WTC11 (cell line): ENCODE data around the gene NKAIN4. TPM values are rescaled to one million over a fixed set of nuclear protein-coding genes. Genes with fewer than 3 reads are reported as not detected.

Source experiments
- ATAC-seq: fragments of 200-7000 bp; cut with Tn5 transposase; 2 replicates; pipeline ENCODE4 v1.10.0; 2021; ENCODE audit warnings: mild to moderate bottlenecking, moderate library complexity
- CTCF ChIA-PET: fragments of 300-600 bp; sonication (Branson Sonifier 250); formaldehyde crosslinking; loops from one replicate; lab custom pipeline; 2021; ENCODE audit warnings: antibody characterized with exemption; lab: Charles Lee
- POLR2A ChIA-PET: fragments of 350-600 bp; sonication (Branson Sonifier 250); formaldehyde crosslinking; loops from one replicate; lab custom pipeline; 2021; ENCODE audit warnings: antibody characterized with exemption; lab: Charles Lee
- DNase-seq: peaks from one replicate; pipeline ENCODE4 v3.0.0; 2021; ENCODE audit warnings: low spot score
- H3K27ac Mint-ChIP-seq: 2 replicates; pipeline ENCODE4 v1.8.0; 2021; ENCODE audit warnings: mixed read lengths
- H3K27me3 Mint-ChIP-seq: 2 replicates; pipeline ENCODE4 v1.8.0; 2021; ENCODE audit warnings: low read depth, mild to moderate bottlenecking, moderate library complexity, mixed read lengths
- H3K36me3 Mint-ChIP-seq: 2 replicates; pipeline ENCODE4 v1.8.0; 2021; ENCODE audit warnings: mixed read lengths
- H3K4me1 Mint-ChIP-seq: 2 replicates; pipeline ENCODE4 v1.8.0; 2022; ENCODE audit warnings: mixed read lengths
- H3K4me3 Mint-ChIP-seq: 2 replicates; pipeline ENCODE4 v1.8.0; 2021; ENCODE audit warnings: mild to moderate bottlenecking, moderate library complexity, mixed read lengths
- H3K9me3 Mint-ChIP-seq: 2 replicates; pipeline ENCODE4 v1.8.0; 2021; ENCODE audit warnings: mixed read lengths
- ELF4 ChIP-seq: sonication (generic); formaldehyde crosslinking; IDR thresholded peaks from 2 replicates; pipeline ENCODE4 v1.8.1; 2022; ENCODE audit warnings: low read depth, mild to moderate bottlenecking, moderate library complexity, missing genetic modification reagents
- FOXP1 ChIP-seq: sonication (generic); formaldehyde crosslinking; IDR thresholded peaks from 2 replicates; pipeline ENCODE4 v1.8.0; 2022; ENCODE audit warnings: missing genetic modification reagents, mild to moderate bottlenecking, moderate library complexity, borderline replicate concordance
- GABPB1 ChIP-seq: sonication (generic); formaldehyde crosslinking; IDR thresholded peaks from 2 replicates; pipeline ENCODE4 v1.8.1; 2023; ENCODE audit warnings: mild to moderate bottlenecking, missing genetic modification reagents
- GTF2I ChIP-seq: fragments of 250-450 bp; sonication (Bioruptor Pico); conservative IDR thresholded peaks from 2 replicates; pipeline ENCODE4 v1.4.0; 2021; ENCODE audit warnings: mild to moderate bottlenecking
- MLX ChIP-seq: sonication (generic); formaldehyde crosslinking; IDR thresholded peaks from 2 replicates; pipeline ENCODE4 v1.8.1; 2023; ENCODE audit warnings: mild to moderate bottlenecking, missing genetic modification reagents, moderate library complexity
- MXD4 ChIP-seq: fragments of 250-450 bp; sonication (Bioruptor Pico); IDR thresholded peaks from 2 replicates; pipeline ENCODE4 v1.8.0; 2021; ENCODE audit warnings: mild to moderate bottlenecking, moderate library complexity, borderline replicate concordance
- NFE2L1 ChIP-seq: sonication (generic); formaldehyde crosslinking; IDR thresholded peaks from 2 replicates; pipeline ENCODE4 v1.8.1; 2023; ENCODE audit warnings: missing genetic modification reagents
- NR2C2 ChIP-seq: sonication (generic); formaldehyde crosslinking; IDR thresholded peaks from 2 replicates; pipeline ENCODE4 v1.8.0; 2022; ENCODE audit warnings: mild to moderate bottlenecking, missing genetic modification reagents
- SP1 ChIP-seq: sonication (generic); formaldehyde crosslinking; conservative IDR thresholded peaks from 2 replicates; pipeline ENCODE4 v1.8.1; 2022; ENCODE audit warnings: missing genetic modification reagents
- STAT6 ChIP-seq: sonication (generic); formaldehyde crosslinking; conservative IDR thresholded peaks from 2 replicates; pipeline ENCODE4 v1.8.1; 2023; ENCODE audit warnings: mild to moderate bottlenecking, low read depth, missing genetic modification reagents, moderate library complexity
- TEAD4 ChIP-seq: sonication (generic); formaldehyde crosslinking; IDR thresholded peaks from 2 replicates; pipeline ENCODE4 v1.8.0; 2022; ENCODE audit warnings: mild to moderate bottlenecking, missing genetic modification reagents
- TP53 ChIP-seq: sonication (generic); formaldehyde crosslinking; IDR thresholded peaks from 2 replicates; pipeline ENCODE4 v1.8.1; 2023; ENCODE audit warnings: mild to moderate bottlenecking, missing genetic modification reagents
- ZBTB21 ChIP-seq: sonication (generic); formaldehyde crosslinking; IDR thresholded peaks from 2 replicates; pipeline ENCODE4 v1.8.1; 2023; ENCODE audit warnings: mild to moderate bottlenecking, missing genetic modification reagents, borderline replicate concordance
- ZNF232 ChIP-seq: sonication (generic); formaldehyde crosslinking; IDR thresholded peaks from 2 replicates; pipeline ENCODE4 v1.8.0; 2022; ENCODE audit warnings: mild to moderate bottlenecking, missing genetic modification reagents
- ZNF423 ChIP-seq: fragments of 250-450 bp; sonication (Bioruptor Pico); IDR thresholded peaks from 2 replicates; pipeline ENCODE4 v2.1.2; 2022; ENCODE audit warnings: mild to moderate bottlenecking, moderate library complexity
- ZNF671 ChIP-seq: fragments of 250-450 bp; sonication (Bioruptor Pico); IDR thresholded peaks from 2 replicates; pipeline ENCODE4 v1.8.0; 2021; ENCODE audit warnings: mild to moderate bottlenecking
- total RNA-seq: library from RNA; stranded (reverse); gene quantifications from 3 replicates; pipeline ENCODE4 v1.2.3, GENCODE V29; 2021
- TF ChIP-seq, protein P1 (sequence below): fragments of 250-450 bp; sonication (Bioruptor Pico); IDR thresholded peaks from 2 replicates; pipeline ENCODE4 v1.9.0; 2021; ENCODE audit warnings: mild to moderate bottlenecking
- TF ChIP-seq, protein P2 (sequence below): fragments of 250-450 bp; sonication (Bioruptor Pico); IDR thresholded peaks from 2 replicates; pipeline ENCODE4 v1.9.0; 2021; ENCODE audit warnings: mild to moderate bottlenecking
- TF ChIP-seq, protein P3 (sequence below): sonication (generic); formaldehyde crosslinking; IDR thresholded peaks from 2 replicates; pipeline ENCODE4 v1.8.1; 2023; ENCODE audit warnings: mild to moderate bottlenecking, moderate library complexity, missing genetic modification reagents
- TF ChIP-seq, protein P4 (sequence below): sonication (generic); formaldehyde crosslinking; IDR thresholded peaks from 2 replicates; pipeline ENCODE4 v1.8.1; 2023; ENCODE audit warnings: mild to moderate bottlenecking, missing genetic modification reagents, moderate library complexity
- TF ChIP-seq, protein P5 (sequence below): sonication (generic); formaldehyde crosslinking; IDR thresholded peaks from 2 replicates; pipeline ENCODE4 v1.8.1; 2022; ENCODE audit warnings: mild to moderate bottlenecking, moderate library complexity, missing genetic modification reagents
- TF ChIP-seq, protein P6 (sequence below): fragments of 250-450 bp; sonication (Bioruptor Pico); IDR thresholded peaks from 2 replicates; pipeline ENCODE4 v2.1.2; 2022; ENCODE audit warnings: mild to moderate bottlenecking, moderate library complexity

Gene NKAIN4
- total RNA-seq, 1 experiment from 2014 or later, result 7.2 TPM

DNA sequence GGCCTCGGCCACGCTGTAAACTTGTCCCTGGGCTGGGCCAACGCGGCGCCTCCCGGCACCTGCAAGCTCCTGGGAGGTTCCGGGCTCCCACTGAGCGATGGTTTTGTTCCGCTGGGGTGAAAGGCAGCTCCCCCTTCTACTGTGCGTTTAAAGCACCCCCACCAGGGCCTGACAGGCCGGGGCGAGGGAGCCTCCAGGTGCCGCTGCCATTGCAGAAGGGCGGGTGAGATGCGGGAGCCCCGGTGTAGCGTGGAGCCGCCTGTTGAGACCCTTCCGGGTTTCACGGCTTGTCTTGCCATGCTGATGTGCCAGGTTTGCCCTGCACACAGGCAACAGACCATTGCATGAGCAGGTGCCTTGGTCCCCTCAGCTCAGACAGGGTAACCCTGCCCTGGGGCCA is 41.6 kb upstream of the NKAIN4 start:
- TF ChIP-seq ZBTB21, result no peak
- peak; percentile 20; the same call in 1 of the 2 replicates for TF ChIP-seq ZNF423
- TF ChIP-seq SP1, result no peak
- TF ChIP-seq, protein P1, sequence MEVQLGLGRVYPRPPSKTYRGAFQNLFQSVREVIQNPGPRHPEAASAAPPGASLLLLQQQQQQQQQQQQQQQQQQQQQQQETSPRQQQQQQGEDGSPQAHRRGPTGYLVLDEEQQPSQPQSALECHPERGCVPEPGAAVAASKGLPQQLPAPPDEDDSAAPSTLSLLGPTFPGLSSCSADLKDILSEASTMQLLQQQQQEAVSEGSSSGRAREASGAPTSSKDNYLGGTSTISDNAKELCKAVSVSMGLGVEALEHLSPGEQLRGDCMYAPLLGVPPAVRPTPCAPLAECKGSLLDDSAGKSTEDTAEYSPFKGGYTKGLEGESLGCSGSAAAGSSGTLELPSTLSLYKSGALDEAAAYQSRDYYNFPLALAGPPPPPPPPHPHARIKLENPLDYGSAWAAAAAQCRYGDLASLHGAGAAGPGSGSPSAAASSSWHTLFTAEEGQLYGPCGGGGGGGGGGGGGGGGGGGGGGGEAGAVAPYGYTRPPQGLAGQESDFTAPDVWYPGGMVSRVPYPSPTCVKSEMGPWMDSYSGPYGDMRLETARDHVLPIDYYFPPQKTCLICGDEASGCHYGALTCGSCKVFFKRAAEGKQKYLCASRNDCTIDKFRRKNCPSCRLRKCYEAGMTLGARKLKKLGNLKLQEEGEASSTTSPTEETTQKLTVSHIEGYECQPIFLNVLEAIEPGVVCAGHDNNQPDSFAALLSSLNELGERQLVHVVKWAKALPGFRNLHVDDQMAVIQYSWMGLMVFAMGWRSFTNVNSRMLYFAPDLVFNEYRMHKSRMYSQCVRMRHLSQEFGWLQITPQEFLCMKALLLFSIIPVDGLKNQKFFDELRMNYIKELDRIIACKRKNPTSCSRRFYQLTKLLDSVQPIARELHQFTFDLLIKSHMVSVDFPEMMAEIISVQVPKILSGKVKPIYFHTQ, result no peak
- no peak for TF ChIP-seq FOXP1
- no peak for TF ChIP-seq GABPB1 (CRISPR knock-in tag)
- TF ChIP-seq, protein P2, sequence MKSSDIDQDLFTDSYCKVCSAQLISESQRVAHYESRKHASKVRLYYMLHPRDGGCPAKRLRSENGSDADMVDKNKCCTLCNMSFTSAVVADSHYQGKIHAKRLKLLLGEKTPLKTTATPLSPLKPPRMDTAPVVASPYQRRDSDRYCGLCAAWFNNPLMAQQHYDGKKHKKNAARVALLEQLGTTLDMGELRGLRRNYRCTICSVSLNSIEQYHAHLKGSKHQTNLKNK, result no peak
- TF ChIP-seq NFE2L1, result no peak
- TF ChIP-seq, protein P3, sequence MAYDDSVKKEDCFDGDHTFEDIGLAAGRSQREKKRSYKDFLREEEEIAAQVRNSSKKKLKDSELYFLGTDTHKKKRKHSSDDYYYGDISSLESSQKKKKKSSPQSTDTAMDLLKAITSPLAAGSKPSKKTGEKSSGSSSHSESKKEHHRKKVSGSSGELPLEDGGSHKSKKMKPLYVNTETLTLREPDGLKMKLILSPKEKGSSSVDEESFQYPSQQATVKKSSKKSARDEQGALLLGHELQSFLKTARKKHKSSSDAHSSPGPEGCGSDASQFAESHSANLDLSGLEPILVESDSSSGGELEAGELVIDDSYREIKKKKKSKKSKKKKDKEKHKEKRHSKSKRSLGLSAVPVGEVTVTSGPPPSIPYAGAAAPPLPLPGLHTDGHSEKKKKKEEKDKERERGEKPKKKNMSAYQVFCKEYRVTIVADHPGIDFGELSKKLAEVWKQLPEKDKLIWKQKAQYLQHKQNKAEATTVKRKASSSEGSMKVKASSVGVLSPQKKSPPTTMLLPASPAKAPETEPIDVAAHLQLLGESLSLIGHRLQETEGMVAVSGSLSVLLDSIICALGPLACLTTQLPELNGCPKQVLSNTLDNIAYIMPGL (CRISPR knock-in tag), result no peak
- TF ChIP-seq ELF4 (CRISPR knock-in tag), result no peak
- TF ChIP-seq TP53, result peak; percentile 40; the same call in 1 of the 2 replicates
- no peak for TF ChIP-seq MLX (CRISPR knock-in tag)
- TF ChIP-seq, protein P4, sequence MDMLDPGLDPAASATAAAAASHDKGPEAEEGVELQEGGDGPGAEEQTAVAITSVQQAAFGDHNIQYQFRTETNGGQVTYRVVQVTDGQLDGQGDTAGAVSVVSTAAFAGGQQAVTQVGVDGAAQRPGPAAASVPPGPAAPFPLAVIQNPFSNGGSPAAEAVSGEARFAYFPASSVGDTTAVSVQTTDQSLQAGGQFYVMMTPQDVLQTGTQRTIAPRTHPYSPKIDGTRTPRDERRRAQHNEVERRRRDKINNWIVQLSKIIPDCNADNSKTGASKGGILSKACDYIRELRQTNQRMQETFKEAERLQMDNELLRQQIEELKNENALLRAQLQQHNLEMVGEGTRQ, result 0 out of 2 replicates have a peak, but pooled peaks have one; percentile 17
- TF ChIP-seq ZNF232 (CRISPR knock-in tag), result no peak
- 0 out of 2 replicates have a peak, but pooled peaks have one; percentile 72 for TF ChIP-seq STAT6 (CRISPR knock-in tag)
- peak overlapping the region; percentile 18; the same call in 1 of the 2 replicates for H3K4me3 Mint-ChIP-seq
- no peak for ATAC-seq
- H3K4me1 Mint-ChIP-seq, result peaks cover 18% of the 10 kb centered on the region
- peak; percentile 44 for DNase-seq
- POLR2A ChIA-PET, result interaction anchor here (0.6 kb wide), 1 partner anchor 22 kb away, joined by 4 read pairs; no protein-coding TSS in a partner anchor
- H3K9me3 Mint-ChIP-seq, result peaks cover 3% of the 10 kb centered on the region; the same call in 1 of the 2 replicates
- H3K27me3 Mint-ChIP-seq, result peaks cover 8% of the 10 kb centered on the region
- CTCF ChIA-PET, result interaction anchor here (0.9 to 8.1 kb wide), 14 partner anchors 14 to 201 kb away, joined by 3 to 79 read pairs (median 6); no protein-coding TSS in a partner anchor
- H3K27ac Mint-ChIP-seq, result no peak overlapping the region
- H3K36me3 Mint-ChIP-seq, result no peaks in the 10 kb centered on the region

DNA sequence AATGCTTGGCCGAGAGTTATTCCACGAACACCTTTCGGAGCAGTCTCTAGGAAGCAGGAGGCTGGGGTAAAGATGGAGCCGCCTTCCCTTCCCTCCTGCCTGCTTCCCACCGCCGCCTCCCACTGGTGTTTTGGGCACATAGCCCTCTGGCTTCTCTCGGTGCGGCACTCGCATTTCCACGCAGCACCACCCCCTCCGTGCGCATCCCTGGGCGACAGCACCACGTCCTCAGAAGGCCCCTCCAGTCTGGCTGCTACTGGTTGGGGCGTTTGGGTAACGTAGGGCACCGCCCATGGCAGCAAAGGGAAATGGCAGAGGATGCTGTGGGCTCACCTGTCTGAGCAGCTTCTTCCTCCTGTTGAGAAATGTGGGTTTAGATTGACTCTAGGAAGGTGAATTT is 41.2 kb upstream of the NKAIN4 start:
- DNase-seq (no peak), ATAC-seq (no peak)
- ChIA-PET CTCF (interaction anchor here (0.9 to 8.1 kb wide), 14 partner anchors 14 to 123 kb away, joined by 3 to 79 read pairs (median 6); partner anchors contain the start of gene ARFGAP1), POLR2A (interaction anchor here (0.6 kb wide), 1 partner anchor 22 kb away, joined by 4 read pairs; no protein-coding TSS in a partner anchor)
- H3K36me3 Mint-ChIP-seq, result no peaks in the 10 kb centered on the region
- H3K27ac Mint-ChIP-seq, result no peak overlapping the region
- peaks cover 20% of the 10 kb centered on the region for H3K4me1 Mint-ChIP-seq
- peaks cover 3% of the 10 kb centered on the region; the same call in 1 of the 2 replicates for H3K9me3 Mint-ChIP-seq
- H3K4me3 Mint-ChIP-seq, result peak overlapping the region; percentile 18; the same call in 1 of the 2 replicates
- H3K27me3 Mint-ChIP-seq, result peaks cover 8% of the 10 kb centered on the region
- no peak for TF ChIP-seq FOXP1
- no peak for TF ChIP-seq MXD4 (CRISPR knock-in tag)
- TF ChIP-seq ZNF671 (CRISPR knock-in tag), result no peak
- no peak for TF ChIP-seq SP1
- no peak for TF ChIP-seq TEAD4 (CRISPR knock-in tag)
- TF ChIP-seq, protein P5, sequence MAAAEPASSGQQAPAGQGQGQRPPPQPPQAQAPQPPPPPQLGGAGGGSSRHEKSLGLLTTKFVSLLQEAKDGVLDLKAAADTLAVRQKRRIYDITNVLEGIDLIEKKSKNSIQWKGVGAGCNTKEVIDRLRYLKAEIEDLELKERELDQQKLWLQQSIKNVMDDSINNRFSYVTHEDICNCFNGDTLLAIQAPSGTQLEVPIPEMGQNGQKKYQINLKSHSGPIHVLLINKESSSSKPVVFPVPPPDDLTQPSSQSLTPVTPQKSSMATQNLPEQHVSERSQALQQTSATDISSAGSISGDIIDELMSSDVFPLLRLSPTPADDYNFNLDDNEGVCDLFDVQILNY (CRISPR knock-in tag), result no peak
- TF ChIP-seq TP53, result no peak
- TF ChIP-seq, protein P6, sequence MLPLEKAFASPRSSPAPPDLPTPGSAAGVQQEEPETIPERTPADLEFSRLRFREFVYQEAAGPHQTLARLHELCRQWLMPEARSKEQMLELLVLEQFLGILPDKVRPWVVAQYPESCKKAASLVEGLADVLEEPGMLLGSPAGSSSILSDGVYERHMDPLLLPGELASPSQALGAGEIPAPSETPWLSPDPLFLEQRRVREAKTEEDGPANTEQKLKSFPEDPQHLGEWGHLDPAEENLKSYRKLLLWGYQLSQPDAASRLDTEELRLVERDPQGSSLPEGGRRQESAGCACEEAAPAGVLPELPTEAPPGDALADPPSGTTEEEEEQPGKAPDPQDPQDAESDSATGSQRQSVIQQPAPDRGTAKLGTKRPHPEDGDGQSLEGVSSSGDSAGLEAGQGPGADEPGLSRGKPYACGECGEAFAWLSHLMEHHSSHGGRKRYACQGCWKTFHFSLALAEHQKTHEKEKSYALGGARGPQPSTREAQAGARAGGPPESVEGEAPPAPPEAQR (CRISPR knock-in tag), result no peak
- TF ChIP-seq GTF2I, result no peak
- no peak for TF ChIP-seq ZBTB21
- no peak for TF ChIP-seq NR2C2
